ENCODE data around the gene AURKAIP1.
"Not testable (repeated sequence)": the region's sequence is repeated elsewhere in the genome, so short reads cannot be mapped to it uniquely, and the experiment has no call there.

AURKAIP1 gene

GRCh38 chr1:1385339-1385738 is 10.3 kb upstream of the AURKAIP1 start:
- DNase-seq: not testable (repeated sequence)

GRCh38 chr1:1381294-1381693 is 6.3 kb upstream of the AURKAIP1 start:
- DNase-seq: no peak

- no peak for DNase-seq
Measured at GRCh38 chr1:1380860-1381259, 5.9 kb upstream of the AURKAIP1 start.

GRCh38 chr1:1377540-1378205 is 2.7 kb upstream of the AURKAIP1 start:
- DNase-seq: no peak

GRCh38 chr1:1376551-1377226 is 1.7 kb upstream of the AURKAIP1 start:
- no peak for DNase-seq

GRCh38 chr1:1374589-1374928 is 448 bp downstream of the AURKAIP1 start:
- DNase-seq: peak in 1 of 2 donors; percentile 10

- DNase-seq: no peak
Measured at GRCh38 chr1:1373815-1374588, 1.0 kb downstream of the AURKAIP1 start.

- DNase-seq: no peak
Measured at GRCh38 chr1:1373051-1373814, 1.8 kb downstream of the AURKAIP1 start.

- DNase-seq: peak; percentile 66 to 76
Measured at GRCh38 chr1:1371746-1372711, 3.0 kb downstream of the AURKAIP1 start.

GRCh38 chr1:1371364-1371745 is 3.7 kb downstream of the AURKAIP1 start:
- peak; percentile 14 to 38 for DNase-seq

GRCh38 chr1:1370771-1371300 is 4.2 kb downstream of the AURKAIP1 start:
- DNase-seq: no peak

- not testable (repeated sequence) for DNase-seq
Measured at GRCh38 chr1:1370094-1370493, 4.9 kb downstream of the AURKAIP1 start.

- no peak for DNase-seq
Measured at GRCh38 chr1:1367315-1367714, 7.7 kb downstream of the AURKAIP1 start.

GRCh38 chr1:1366699-1367066 is 8.3 kb downstream of the AURKAIP1 start:
- no peak for DNase-seq

GRCh38 chr1:1365875-1366698 is 8.9 kb downstream of the AURKAIP1 start:
- no peak for DNase-seq

GRCh38 chr1:1364266-1364665 is 10.7 kb downstream of the AURKAIP1 start:
- no peak for DNase-seq

GRCh38 chr1:1361982-1362423 is 13.0 kb downstream of the AURKAIP1 start:
- no peak for DNase-seq

- no peak for DNase-seq
Measured at GRCh38 chr1:1361233-1361981, 13.6 kb downstream of the AURKAIP1 start.

- no peak for DNase-seq
Measured at GRCh38 chr1:1360506-1361169, 14.4 kb downstream of the AURKAIP1 start.
